H1 (cell line): ENCODE measurements around the gene NR4A1. TPM values are rescaled to one million over a fixed set of nuclear protein-coding genes. Genes with fewer than 3 reads are reported as not detected.

Experiments
- CTCF ChIA-PET: fragments of 300-600 bp; sonication (Branson Sonifier 250); formaldehyde crosslinking; loops from one replicate; lab custom pipeline; 2021; ENCODE audit not compliant: partially characterized antibody; lab: Charles Lee
- POLR2A ChIA-PET: fragments of 300-600 bp; sonication (Branson Sonifier 250); formaldehyde crosslinking; loops from one replicate; lab custom pipeline; 2021; ENCODE audit warnings: inconsistent platforms; ENCODE audit not compliant: partially characterized antibody; lab: Charles Lee
- DNase-seq, 2 experiments: peaks; one replicate each; pipeline versions ENCODE4 v3.0.0 to v3.0.0-alpha.2; 2010 to 2022; ENCODE audit warnings: low spot score in 2 of 2, low read depth in 1 of 2, mixed read lengths in 1 of 2
- FAIRE-seq: peaks from 2 replicates; lab custom pipeline; 2011; peaks lifted over from hg19 to GRCh38; lab: Jason Lieb, UNC
- H2AFZ ChIP-seq: 2 replicates; pipeline ENCODE4 v1.8.1; 2012; ENCODE audit warnings: low read length, inconsistent platforms
- H2AK5ac ChIP-seq: 2 replicates; pipeline ENCODE4 v1.6.1; 2013; ENCODE audit warnings: low read depth, low read length
- H2BK120ac ChIP-seq: replicated peaks from 2 replicates; pipeline ENCODE3; 2013; ENCODE audit warnings: low read depth, low read length, inconsistent platforms
- H2BK12ac ChIP-seq: 2 replicates; pipeline ENCODE4 v1.6.1; 2013; ENCODE audit warnings: low read depth, low read length
- H2BK15ac ChIP-seq: 2 replicates; pipeline ENCODE4 v1.6.1; 2013; ENCODE audit warnings: low read length
- H2BK20ac ChIP-seq: 2 replicates; pipeline ENCODE4 v1.6.1; 2013; ENCODE audit warnings: low read length
- H2BK5ac ChIP-seq: 2 replicates; pipeline ENCODE4 v1.6.1; 2013; ENCODE audit warnings: low read depth, low read length
- H3K14ac ChIP-seq: 2 replicates; pipeline ENCODE4 v1.6.1; 2013; ENCODE audit warnings: inconsistent platforms; ENCODE audit not compliant: insufficient read length
- H3K18ac ChIP-seq: 2 replicates; pipeline ENCODE4 v1.6.1; 2013; ENCODE audit warnings: low read length; ENCODE audit errors: extremely low read depth
- H3K23ac ChIP-seq: 2 replicates; pipeline ENCODE4 v1.6.1; 2013; ENCODE audit warnings: inconsistent platforms; ENCODE audit not compliant: insufficient read length
- H3K23me2 ChIP-seq: 2 replicates; pipeline ENCODE4 v1.6.1; 2013; ENCODE audit warnings: low read depth, low read length
- H3K27ac ChIP-seq: 2 replicates; pipeline ENCODE4 v1.6.1; 2011; ENCODE audit warnings: low read depth, low read length, inconsistent platforms
- H3K27me3 ChIP-seq, 4 experiments: replicated peaks in 1 of 4; 1 replicate in 1 of 4; 2 replicates in 3 of 4; pipeline versions ENCODE4 v1.6.1 to v1.8.1; 2011 to 2013; ENCODE audit warnings: low read length in 3 of 4, mild to moderate bottlenecking in 3 of 4, inconsistent platforms in 2 of 4, mixed read lengths in 2 of 4, moderate library complexity in 1 of 4; ENCODE audit not compliant: control insufficient read depth in 3 of 4, insufficient read depth in 3 of 4; ENCODE audit errors: extremely low read depth in 1 of 4
- H3K36me3 ChIP-seq, 4 experiments: 2 replicates each; pipeline versions ENCODE4 v1.6.1 to v1.8.1; 2011 to 2013; ENCODE audit warnings: mild to moderate bottlenecking in 4 of 4, low read length in 3 of 4, moderate library complexity in 2 of 4, control low read depth in 1 of 4, inconsistent platforms in 1 of 4; ENCODE audit not compliant: insufficient read depth in 4 of 4, control insufficient read depth in 2 of 4
- H3K4ac ChIP-seq: replicated peaks from 2 replicates; pipeline ENCODE3; 2013; ENCODE audit warnings: low read length, low read depth, mixed read lengths, inconsistent platforms; ENCODE audit not compliant: insufficient read length
- H3K4me1 ChIP-seq, 4 experiments: replicated peaks in 1 of 4; 1 replicate in 1 of 4; 2 replicates in 3 of 4; pipeline versions ENCODE4 v1.6.1 to v1.8.1; 2011 to 2013; ENCODE audit warnings: low read length in 3 of 4, inconsistent platforms in 2 of 4, mixed read lengths in 1 of 4; ENCODE audit not compliant: insufficient read depth in 4 of 4, control insufficient read depth in 3 of 4
- H3K4me2 ChIP-seq, 2 experiments: 2 replicates each; pipeline versions ENCODE4 v1.6.1 to v1.8.1; 2011 to 2013; ENCODE audit warnings: low read depth in 2 of 2, low read length in 2 of 2, control low read depth in 1 of 2, inconsistent platforms in 1 of 2, mild to moderate bottlenecking in 1 of 2; ENCODE audit not compliant: insufficient read depth in 1 of 2
- H3K4me3 ChIP-seq, 4 experiments: fragments of 200-600, 300-600 bp in 1 of 4; sonication (generic), shearing (Covaris generic), sonication (Bioruptor Twin) in 1 of 4; 2 replicates each; pipeline versions ENCODE4 v1.5.1 to v1.8.1; 2011 to 2016; ENCODE audit warnings: low read length in 4 of 4, low read depth in 3 of 4, control low read depth in 2 of 4, inconsistent platforms in 2 of 4, mild to moderate bottlenecking in 2 of 4, mixed read lengths in 1 of 4, moderate library complexity in 1 of 4; ENCODE audit not compliant: insufficient read depth in 2 of 4; ENCODE audit errors: extremely low read depth in 1 of 4
- H3K56ac ChIP-seq: replicated peaks from 2 replicates; pipeline ENCODE3; 2013; ENCODE audit warnings: low read depth, mild to moderate bottlenecking, mixed read lengths, low read length, inconsistent platforms; ENCODE audit not compliant: insufficient read length
- H3K79me1 ChIP-seq: 2 replicates; pipeline ENCODE4 v1.6.1; 2013; ENCODE audit warnings: low read depth, low read length, control low read depth
- H3K79me2 ChIP-seq, 2 experiments: 2 replicates each; pipeline versions ENCODE4 v1.6.1 to v1.8.1; 2012 to 2013; ENCODE audit warnings: low read length in 2 of 2, mild to moderate bottlenecking in 2 of 2, inconsistent platforms in 1 of 2; ENCODE audit not compliant: insufficient read depth in 2 of 2, control insufficient read depth in 1 of 2
- H3K9ac ChIP-seq, 4 experiments: replicated peaks in 1 of 4; 1 replicate in 1 of 4; 2 replicates in 3 of 4; pipeline versions ENCODE4 v1.6.1 to v1.8.1; 2011 to 2013; ENCODE audit warnings: low read depth in 3 of 4, low read length in 3 of 4, control low read depth in 2 of 4, mild to moderate bottlenecking in 2 of 4, moderate library complexity in 2 of 4, inconsistent platforms in 1 of 4; ENCODE audit errors: extremely low read depth in 1 of 4
- H3K9me3 ChIP-seq, 2 experiments: 2 replicates each; pipeline versions ENCODE4 v1.6.1 to v1.8.1; 2012 to 2013; ENCODE audit warnings: mild to moderate bottlenecking in 2 of 2, moderate library complexity in 2 of 2, control low read depth in 1 of 2, inconsistent platforms in 1 of 2, low read depth in 1 of 2, low read length in 1 of 2, mixed read lengths in 1 of 2; ENCODE audit not compliant: insufficient read depth in 2 of 2
- H4K20me1 ChIP-seq, 2 experiments: replicated peaks in 1 of 2; 2 replicates each; pipeline versions ENCODE3 to v1.8.1; 2011 to 2013; ENCODE audit warnings: inconsistent platforms in 2 of 2, low read length in 2 of 2, mild to moderate bottlenecking in 1 of 2; ENCODE audit not compliant: insufficient read depth in 2 of 2, control insufficient read depth in 1 of 2
- H4K5ac ChIP-seq: 2 replicates; pipeline ENCODE4 v1.6.1; 2013; ENCODE audit warnings: low read length, low read depth, mixed read lengths, inconsistent platforms; ENCODE audit not compliant: insufficient read length
- H4K8ac ChIP-seq: 2 replicates; pipeline ENCODE4 v1.8.0; 2013; ENCODE audit warnings: mild to moderate bottlenecking, moderate library complexity, low read length, inconsistent platforms; ENCODE audit not compliant: insufficient read depth; ENCODE audit errors: extremely low read depth
- H4K91ac ChIP-seq: replicated peaks from 2 replicates; pipeline ENCODE3; 2013; ENCODE audit warnings: low read length, mixed read lengths, inconsistent platforms; ENCODE audit not compliant: insufficient read length
- BCL11A ChIP-seq, 2 experiments: IDR thresholded peaks; one replicate each; pipeline ENCODE4 v1.6.1; 2011; ENCODE audit warnings: low read depth in 2 of 2, low read length in 2 of 2, mild to moderate bottlenecking in 2 of 2
- BRCA1 ChIP-seq: IDR thresholded peaks from 2 replicates; pipeline ENCODE4 v1.6.1; 2012; ENCODE audit warnings: low read depth, low read length, improper control_type of control experiment
- CBX8 ChIP-seq: fragments of 300-800, 300-1000 bp; sonication (generic); IDR thresholded peaks from 2 replicates; pipeline ENCODE4 v1.7.1; 2016; ENCODE audit warnings: low read depth, low read length, borderline replicate concordance
- JUN ChIP-seq: IDR thresholded peaks from 2 replicates; pipeline ENCODE4 v1.6.1; 2011; ENCODE audit warnings: low read depth, mild to moderate bottlenecking, improper control_type of control experiment, low read length
- KDM5A ChIP-seq: fragments of 200-600 bp; IDR thresholded peaks from 2 replicates; pipeline ENCODE4 v1.7.1; 2012; ENCODE audit warnings: mild to moderate bottlenecking, low read length, inconsistent platforms, mixed read lengths
- MAFK ChIP-seq: IDR thresholded peaks from 2 replicates; pipeline ENCODE4 v1.6.1; 2012; ENCODE audit warnings: low read depth, mild to moderate bottlenecking, improper control_type of control experiment, low read length
- NRF1 ChIP-seq: IDR thresholded peaks from 2 replicates; pipeline ENCODE4 v1.6.1; 2011; ENCODE audit warnings: mild to moderate bottlenecking, low read depth, low read length, improper control_type of control experiment
- POLR2AphosphoS5 ChIP-seq: IDR thresholded peaks from 2 replicates; pipeline ENCODE4 v1.6.1; 2011; ENCODE audit warnings: low read depth, low read length
- RBBP5 ChIP-seq: IDR thresholded peaks from 2 replicates; pipeline ENCODE4 v1.7.1; 2012; ENCODE audit warnings: low read depth, mild to moderate bottlenecking, inconsistent platforms, low read length, moderate library complexity, borderline replicate concordance
- RFX5 ChIP-seq: IDR thresholded peaks from 2 replicates; pipeline ENCODE4 v1.6.1; 2011; ENCODE audit warnings: low read depth, low read length, improper control_type of control experiment, borderline replicate concordance
- SP2 ChIP-seq: IDR thresholded peaks from 2 replicates; pipeline ENCODE4 v1.6.1; 2012; ENCODE audit warnings: mild to moderate bottlenecking, low read length, inconsistent platforms
- SUZ12 ChIP-seq: fragments of 200-600 bp; sonication (generic); IDR thresholded peaks from 2 replicates; pipeline ENCODE4 v1.6.1; 2012; ENCODE audit warnings: mild to moderate bottlenecking, inconsistent platforms, low read length, moderate library complexity, mixed read lengths
- TBP ChIP-seq: IDR thresholded peaks from 2 replicates; pipeline ENCODE4 v1.6.1; 2011; ENCODE audit warnings: low read depth, low read length, improper control_type of control experiment
- YY1 ChIP-seq: IDR thresholded peaks from 2 replicates; pipeline ENCODE4 v1.6.1; 2011; ENCODE audit warnings: low read depth, mild to moderate bottlenecking, low read length
- WGBS, 2 experiments: shearing (Covaris generic) in 1 of 2; methylation state at CpG; one replicate each; pipeline versions ENCODE4 v1.1.6 to v1.1.7; 2013 to 2015; ENCODE audit warnings: low lambda C conversion rate in 2 of 2, mixed read lengths in 2 of 2, inconsistent platforms in 1 of 2, low coverage in 1 of 2, missing lambda C conversion rate in 1 of 2; ENCODE audit not compliant: insufficient replicate concordance in 2 of 2, insufficient coverage in 1 of 2, insufficient read length in 1 of 2; ENCODE audit errors: extremely low coverage in 1 of 2, missing lambda C conversion rate in 1 of 2; 5-methylcytosine and 5-hydroxymethylcytosine counted together
- polyA plus RNA-seq, 7 experiments: library from polyadenylated mRNA; depleted of rRNA in 3 of 7; stranded (reverse) in 5 of 7; unstranded in 2 of 7; fragments of >200 nt in 5 of 7; fragments of 200-250 nt in 2 of 7; gene quantifications; 1 replicate in 5 of 7; 2 replicates in 1 of 7; 4 replicates in 1 of 7; pipeline versions ENCODE4 v1.2.1 to v1.2.3, GENCODE V29; 2011 to 2013; ENCODE audit warnings: missing spikeins in 2 of 7, mixed read lengths in 2 of 7
- total RNA-seq: library from RNA; stranded (reverse); fragmentation: NEBNext Ultra II Directional; extraction: Animal tissue kit (Norgen Biotek cat#: 25700); gene quantifications from 2 replicates; pipeline ENCODE4 v1.2.1, GENCODE V29; 2021

Gene NR4A1
- total and polyA plus RNA-seq, 2 of the 8 experiments (the other 6 are each of a cell fraction or from before 2014, with no cell fraction given): 18.7 to 23.3 TPM

DNA sequence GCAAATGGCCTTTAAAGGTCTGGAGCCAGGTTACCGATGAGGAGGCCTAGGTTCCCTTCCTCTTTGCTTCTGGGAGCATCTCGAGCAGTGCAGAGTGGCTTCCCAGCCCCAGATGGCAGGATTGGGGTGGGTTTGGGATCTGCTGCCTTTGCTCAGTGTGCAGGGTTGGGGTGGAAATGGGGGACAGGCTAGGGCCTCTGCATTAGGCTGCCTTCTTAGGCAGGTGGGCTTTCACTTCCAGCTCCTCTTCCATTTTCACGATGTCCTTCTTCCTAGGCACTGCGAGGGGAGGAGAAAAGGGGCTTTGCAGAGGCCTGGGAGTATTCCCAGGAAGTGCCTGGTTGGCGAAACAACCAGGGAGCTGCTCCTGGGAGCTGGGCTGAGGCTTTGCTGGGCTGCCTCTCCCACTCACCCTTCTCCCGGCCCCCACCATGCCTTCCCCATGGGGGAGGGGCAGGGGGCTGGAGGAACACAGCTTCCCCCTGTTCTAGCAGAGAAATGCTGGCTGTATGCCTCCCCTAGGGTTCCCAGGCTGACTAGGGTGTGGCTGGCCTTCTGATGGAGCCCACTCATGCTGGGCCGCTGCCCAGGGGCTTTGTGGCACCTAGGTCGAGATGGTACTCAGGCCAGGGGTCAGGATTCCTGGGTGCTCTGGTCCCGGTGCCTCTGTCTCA, 2.4 kb downstream of the NR4A1 start:
- DNase-seq (no peak), FAIRE-seq (no peak)
- Histone ChIP-seq H3K23me2 (peaks cover 14% of the 10 kb centered on the region), H2BK120ac (no peak overlapping the region), H4K8ac (no peak overlapping the region), H4K5ac (no peak overlapping the region), H3K23ac (no peak overlapping the region), H2BK5ac (no peak overlapping the region), H4K20me1 (peaks cover 7 to 29% of the 10 kb centered on the region in 2 experiments), H2BK15ac (no peak overlapping the region), H3K27ac (no peak overlapping the region), H3K9ac (no peak overlapping the region), H4K91ac (no peak overlapping the region), H3K79me2 (no peaks in the 10 kb centered on the region), H3K79me1 (no peaks in the 10 kb centered on the region; the same call in 1 of the 2 replicates), H3K4me1 (peaks cover 0 to 19% (median 9%) of the 10 kb centered on the region in 4 experiments; a peak in 6 of 7 replicates), H3K56ac (no peak overlapping the region), H2AK5ac (no peak overlapping the region), H3K4me3 (no peak overlapping the region), H3K27me3 (peaks cover 4 to 42% (median 35%) of the 10 kb centered on the region in 4 experiments), H2BK12ac (no peak overlapping the region), H3K14ac (no peak overlapping the region), H3K4me2 (no peak overlapping the region), H3K9me3 (no peaks in the 10 kb centered on the region), H2BK20ac (no peak overlapping the region), H3K18ac (no peak overlapping the region), H3K36me3 (peaks cover 0 to 8% (median under 1%) of the 10 kb centered on the region in 4 experiments; a peak in 3 of 8 replicates), H2AFZ (no peak overlapping the region), H3K4ac (no peak overlapping the region)
- ChIA-PET POLR2A (interaction anchor here (1.2 to 1.4 kb wide), 3 partner anchors 12 to 23 kb away, joined by 3 to 5 read pairs (median 4); partner anchors contain the start of gene ATG101), CTCF (interaction anchor here (1.3 to 34.1 kb wide), 5 partner anchors 9 to 31 kb away, joined by 3 to 1022 read pairs (median 7); partner anchors contain the start of gene SMIM41)
- 85% methylated on average over 9 of the region's 9 CpGs; no CpG with 5 or more reads in 1 of the 2 experiments for WGBS, 2 experiments
- TF ChIP-seq JUN (no peak), SP2 (no peak), YY1 (no peak), RBBP5 (no peak), RFX5 (no peak), CBX8 (no peak), MAFK (no peak), KDM5A (no peak), BRCA1 (no peak), NRF1 (no peak), BCL11A (IDR thresholded peaks at IDR 0.05; ENCODE audit: low read depth in 2 of 2, low read length in 2 of 2) (no peak), SUZ12 (no peak), TBP (no peak), POLR2AphosphoS5 (no peak)
